Vagina (tissue), 2 donors: ENCODE measurements around the gene PADI3.

Experiments
- POLR2A ChIP-seq, 2 donors: fragments of 450-650 bp; IDR thresholded peaks; one replicate each; pipeline ENCODE4 v1.6.1; 2017; ENCODE audit warnings: antibody characterized with exemption in 2 of 2, mild to moderate bottlenecking in 2 of 2, moderate library complexity in 2 of 2
- TF ChIP-seq, protein P1 (sequence below), 3 experiments: fragments of 450-650 bp in 2 of 3; fragments of 200-600 bp in 1 of 3; sonication (generic) in 1 of 3; IDR thresholded peaks; one replicate each; pipeline ENCODE4 v1.5.1; 2017 to 2019; ENCODE audit warnings: antibody characterized with exemption in 3 of 3, mild to moderate bottlenecking in 2 of 3, moderate library complexity in 2 of 3

DNA sequence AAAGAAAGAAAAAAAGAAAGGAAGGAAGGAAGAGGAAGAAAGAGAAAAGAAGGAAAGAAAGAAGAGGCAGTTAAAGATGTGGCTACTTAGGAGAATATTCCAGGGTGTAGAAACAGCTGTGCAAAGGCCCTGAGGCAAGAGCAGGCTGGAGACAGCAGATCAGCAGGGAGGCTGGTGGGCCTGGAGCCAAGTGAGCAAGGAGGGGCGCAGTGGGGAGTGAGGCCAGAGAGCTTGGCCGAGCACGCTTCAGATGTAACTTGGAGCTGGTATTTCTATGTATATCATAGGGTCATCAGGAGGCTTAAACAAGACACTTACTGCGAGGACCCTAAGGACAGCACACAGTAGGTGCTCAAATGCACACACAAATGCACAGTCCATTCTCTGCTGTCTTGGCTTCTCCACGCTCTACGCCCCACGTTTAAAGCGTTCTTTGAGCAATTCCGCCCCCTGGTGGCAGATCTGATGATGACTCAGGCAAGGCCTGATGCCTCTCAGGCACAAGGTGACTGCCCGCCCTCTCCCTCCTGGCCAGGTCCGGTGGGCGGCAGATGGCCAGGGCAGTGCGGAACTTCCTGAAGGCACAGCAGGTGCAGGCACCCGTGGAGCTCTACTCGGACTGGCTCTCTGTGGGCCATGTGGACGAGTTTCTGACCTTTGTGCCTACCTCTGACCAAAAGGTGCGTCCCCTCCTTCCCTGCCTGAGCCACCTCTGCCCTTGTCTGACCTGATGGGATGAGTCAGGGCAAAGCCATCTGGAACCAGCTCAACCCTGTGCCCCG is 11.9 kb upstream of the PADI3 start:
- TF ChIP-seq, protein P1, sequence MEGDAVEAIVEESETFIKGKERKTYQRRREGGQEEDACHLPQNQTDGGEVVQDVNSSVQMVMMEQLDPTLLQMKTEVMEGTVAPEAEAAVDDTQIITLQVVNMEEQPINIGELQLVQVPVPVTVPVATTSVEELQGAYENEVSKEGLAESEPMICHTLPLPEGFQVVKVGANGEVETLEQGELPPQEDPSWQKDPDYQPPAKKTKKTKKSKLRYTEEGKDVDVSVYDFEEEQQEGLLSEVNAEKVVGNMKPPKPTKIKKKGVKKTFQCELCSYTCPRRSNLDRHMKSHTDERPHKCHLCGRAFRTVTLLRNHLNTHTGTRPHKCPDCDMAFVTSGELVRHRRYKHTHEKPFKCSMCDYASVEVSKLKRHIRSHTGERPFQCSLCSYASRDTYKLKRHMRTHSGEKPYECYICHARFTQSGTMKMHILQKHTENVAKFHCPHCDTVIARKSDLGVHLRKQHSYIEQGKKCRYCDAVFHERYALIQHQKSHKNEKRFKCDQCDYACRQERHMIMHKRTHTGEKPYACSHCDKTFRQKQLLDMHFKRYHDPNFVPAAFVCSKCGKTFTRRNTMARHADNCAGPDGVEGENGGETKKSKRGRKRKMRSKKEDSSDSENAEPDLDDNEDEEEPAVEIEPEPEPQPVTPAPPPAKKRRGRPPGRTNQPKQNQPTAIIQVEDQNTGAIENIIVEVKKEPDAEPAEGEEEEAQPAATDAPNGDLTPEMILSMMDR (IDR thresholded peaks at IDR 0.05): peak; percentile 78 to 80 (median 80)
- TF ChIP-seq POLR2A (IDR thresholded peaks at IDR 0.05): no peak
